GM03348 (cell line): ENCODE data around the gene ACTA2.
A peak's percentile ranks its signal among the peaks of the same experiment; 100 is the strongest.

ENCODE experiments used
- DNase-seq: peaks from one replicate; pipeline ENCODE4 v3.0.0; 2012; ENCODE audit warnings: low spot score

Gene ACTA2

DNA sequence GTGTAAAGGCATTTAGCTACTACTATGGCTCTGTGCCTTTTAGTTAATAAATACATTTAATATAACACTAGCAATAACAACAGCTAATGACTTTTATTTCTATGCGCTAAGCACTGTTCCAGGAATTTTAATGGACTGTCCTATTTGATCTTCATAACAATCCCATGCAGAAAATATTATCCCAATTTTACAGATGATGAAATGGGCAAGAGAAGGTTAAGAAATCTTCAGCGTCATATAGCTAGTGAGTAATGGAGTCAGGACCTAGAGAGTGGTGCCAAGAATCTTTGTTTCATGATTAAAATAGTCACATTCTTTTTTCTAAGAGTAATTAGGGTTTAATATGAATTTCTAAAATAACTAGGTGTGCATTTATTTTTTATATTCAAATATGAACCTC is 32.4 kb downstream of the ACTA2 start:
- peak; percentile 21 for DNase-seq

DNA sequence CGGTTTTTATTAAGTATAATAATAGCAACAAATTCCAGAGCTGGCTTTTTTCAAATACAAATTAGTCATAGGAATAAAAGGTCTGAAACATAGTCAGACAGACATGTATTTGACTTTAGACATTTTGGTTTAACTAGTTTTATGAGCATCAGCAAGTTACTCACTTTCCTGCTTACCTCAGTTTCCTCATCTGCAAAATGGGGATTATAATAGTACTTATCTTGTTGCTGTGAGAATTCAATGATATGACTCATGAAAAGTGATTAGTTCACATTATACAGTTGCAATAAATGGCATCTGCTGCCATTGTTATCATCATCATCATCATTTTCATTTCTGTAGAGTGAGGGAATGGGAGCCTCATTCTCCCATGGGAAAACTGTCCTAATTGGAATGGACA is 33.5 kb downstream of the ACTA2 start:
- no peak for DNase-seq

DNA sequence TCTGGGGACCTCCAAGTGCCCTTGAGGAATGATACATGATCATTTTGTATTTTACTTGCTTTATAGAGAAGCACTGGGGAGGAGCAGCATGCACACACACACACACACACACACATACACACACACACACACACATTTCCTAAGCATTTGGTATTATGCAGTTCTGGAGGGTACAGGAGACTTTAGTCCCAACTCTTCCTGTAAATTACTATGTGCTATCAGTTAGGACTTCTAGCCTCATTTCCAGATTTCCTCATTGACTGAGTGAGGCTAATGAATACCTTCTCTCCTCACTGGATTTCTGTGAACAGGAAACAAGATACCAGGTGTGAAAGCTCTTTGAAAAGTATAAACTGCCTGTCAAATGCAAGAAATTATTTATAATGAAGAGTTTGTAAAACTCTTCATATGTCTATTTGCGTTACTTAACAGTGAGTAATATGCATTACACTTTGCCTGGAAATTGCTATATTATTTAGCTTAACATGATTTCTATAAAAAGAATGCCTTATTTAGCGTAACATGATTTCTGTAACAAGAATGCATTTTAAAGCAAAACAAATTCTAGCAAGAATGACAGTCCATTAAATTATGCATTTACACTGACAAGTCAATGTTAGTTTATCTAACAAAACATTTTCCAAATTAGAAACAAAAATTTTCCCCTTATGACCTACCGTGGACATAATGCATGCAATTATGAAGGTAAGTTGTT is 34.2 kb downstream of the ACTA2 start:
- DNase-seq: no peak

DNA sequence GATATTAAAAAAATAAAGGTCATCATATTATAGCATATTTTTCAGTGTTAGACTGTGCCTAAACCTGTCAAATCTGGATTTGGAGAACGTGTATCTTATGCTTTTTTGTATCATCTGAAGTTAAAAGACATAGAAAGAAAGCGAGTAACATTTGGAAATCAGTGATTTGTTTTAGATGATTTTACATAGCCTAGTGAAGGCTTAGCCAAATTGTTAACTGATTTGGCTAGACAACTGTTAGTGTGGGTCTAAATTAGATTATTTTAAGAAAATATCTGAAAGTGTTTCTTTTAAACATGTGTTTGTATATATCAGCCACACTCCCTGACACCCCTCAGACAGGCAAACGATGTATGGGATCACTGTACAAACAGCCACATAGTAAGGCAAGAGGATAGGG is 35.6 kb downstream of the ACTA2 start:
- no peak for DNase-seq

DNA sequence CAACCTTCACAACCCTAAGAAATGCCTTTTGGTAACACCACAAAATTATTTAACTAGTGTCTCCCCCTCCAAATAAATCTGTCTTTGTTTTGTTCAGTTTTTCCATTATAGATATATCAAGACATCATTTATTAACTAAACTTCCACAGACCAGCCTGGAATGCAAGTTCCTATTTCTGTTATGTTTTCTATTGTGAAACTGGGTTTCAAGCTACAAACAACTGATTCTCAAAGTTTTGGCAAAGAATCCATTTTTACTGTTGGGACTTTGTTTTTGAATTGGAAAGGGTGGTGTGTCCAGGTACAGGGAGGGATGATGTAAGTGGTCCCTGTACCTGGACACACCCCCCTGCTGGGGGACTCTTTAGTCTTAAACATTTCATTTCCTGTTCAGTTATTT is 36.3 kb downstream of the ACTA2 start:
- DNase-seq: no peak

DNA sequence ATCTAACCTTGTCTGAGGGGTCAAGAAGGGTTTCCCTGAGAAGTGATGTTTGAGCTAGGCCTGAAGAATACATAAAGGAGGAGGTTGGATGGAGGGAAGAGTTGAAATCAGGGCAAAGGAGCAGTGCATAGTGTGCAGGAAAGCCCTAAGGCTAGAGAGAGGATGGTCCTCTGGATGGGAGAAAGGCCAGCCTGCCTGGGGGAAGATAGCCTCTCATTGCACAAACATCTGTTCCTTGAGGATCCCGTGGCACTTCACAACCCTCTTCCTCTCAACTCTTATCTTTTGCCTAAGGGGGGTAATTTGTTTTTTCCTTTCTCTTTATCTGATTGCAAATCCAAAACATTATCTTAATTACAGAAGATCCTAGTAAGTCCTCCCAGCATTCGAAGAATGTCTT is 36.8 kb downstream of the ACTA2 start:
- DNase-seq: no peak

DNA sequence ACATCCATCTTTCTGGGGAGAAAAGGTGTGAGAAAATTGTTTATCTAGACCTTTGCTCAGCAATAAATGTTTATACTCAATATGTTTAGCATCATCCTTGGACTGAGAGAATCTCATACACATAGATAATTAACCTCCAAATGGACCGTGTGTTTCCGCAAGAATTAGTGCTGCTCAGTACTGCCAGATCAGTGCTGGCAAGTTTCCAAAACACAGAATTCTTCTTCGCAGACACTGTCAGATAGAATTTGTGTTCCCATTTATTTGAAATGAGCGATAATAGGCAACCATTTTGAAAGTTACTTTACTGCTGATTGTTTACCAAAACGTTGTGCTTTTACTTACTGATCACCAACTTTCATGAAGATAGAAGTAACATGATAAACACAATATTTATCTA is 38.8 kb downstream of the ACTA2 start:
- DNase-seq: no peak

DNA sequence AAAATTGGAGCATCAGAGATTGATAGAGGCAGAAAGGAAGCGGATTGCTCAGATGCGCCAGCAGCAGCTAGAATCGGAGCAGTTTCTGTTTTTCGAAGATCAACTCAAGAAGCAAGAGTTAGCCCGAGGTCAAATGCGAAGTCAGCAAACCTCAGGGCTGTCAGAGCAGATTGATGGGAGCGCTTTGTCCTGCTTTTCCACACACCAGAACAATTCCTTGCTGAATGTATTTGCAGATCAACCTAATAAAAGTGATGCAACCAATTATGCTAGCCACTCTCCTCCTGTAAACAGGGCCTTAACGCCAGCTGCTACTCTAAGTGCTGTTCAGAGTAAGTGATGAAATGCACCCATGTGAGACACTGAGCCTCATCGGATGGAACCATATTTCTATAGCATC is 39.4 kb downstream of the ACTA2 start:
- DNase-seq: no peak

DNA sequence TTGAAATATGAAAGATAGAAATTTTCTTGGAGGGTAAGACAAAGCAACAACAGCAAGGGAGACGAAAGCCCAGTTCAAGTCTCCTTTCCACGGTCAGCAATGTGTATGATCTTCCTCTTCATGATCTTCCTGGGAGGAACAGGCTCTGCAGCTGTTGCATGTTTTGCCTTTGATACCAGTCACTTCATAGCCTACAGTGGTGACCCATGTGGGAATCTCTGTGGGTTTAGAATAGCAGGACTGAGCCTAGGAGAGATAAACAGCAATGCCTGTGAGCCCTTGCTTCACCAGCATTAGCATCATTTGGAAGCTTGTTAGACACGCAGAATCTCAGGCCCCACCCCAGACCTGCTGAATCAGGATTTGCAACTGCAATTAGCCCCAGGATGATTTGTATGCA is 40.7 kb downstream of the ACTA2 start:
- no peak for DNase-seq

DNA sequence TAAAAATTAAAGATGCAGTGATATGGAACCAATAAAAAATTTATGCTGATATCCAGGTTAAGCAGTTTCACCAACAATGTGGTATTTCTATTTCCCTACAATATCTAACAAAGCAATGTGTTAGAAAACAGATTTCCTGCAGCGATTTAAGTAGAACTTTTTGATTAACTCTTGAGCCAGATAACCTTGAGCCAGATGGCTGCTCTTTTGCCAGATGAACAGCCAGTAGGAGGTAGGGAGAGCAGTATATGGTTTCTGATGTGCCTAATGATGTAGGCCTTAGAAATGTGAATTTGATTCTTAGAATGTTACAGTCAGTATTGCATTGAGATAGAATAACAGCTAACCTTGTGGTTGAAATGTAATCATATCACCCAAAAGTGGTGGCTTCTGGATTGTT is 41.5 kb downstream of the ACTA2 start:
- DNase-seq: no peak

DNA sequence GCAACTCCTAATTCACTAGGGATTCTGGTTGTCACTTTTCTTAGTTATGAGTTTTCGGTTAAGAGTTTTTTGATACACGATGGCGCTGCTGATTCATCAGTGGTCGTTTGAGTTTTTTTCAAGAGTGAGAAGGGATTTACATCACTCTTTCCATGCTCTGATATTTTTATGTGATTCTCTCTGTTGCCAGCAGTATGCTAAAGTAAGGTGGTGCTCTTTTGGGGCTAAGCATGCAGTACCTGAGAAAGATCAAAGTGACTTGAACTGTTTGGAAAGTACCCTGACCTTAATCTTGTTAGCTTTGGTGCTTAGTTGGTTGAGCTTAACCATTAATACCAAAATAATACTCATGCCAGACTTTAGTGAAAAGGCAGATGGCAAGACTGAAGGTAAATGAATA is 44.4 kb downstream of the ACTA2 start:
- DNase-seq: no peak

DNA sequence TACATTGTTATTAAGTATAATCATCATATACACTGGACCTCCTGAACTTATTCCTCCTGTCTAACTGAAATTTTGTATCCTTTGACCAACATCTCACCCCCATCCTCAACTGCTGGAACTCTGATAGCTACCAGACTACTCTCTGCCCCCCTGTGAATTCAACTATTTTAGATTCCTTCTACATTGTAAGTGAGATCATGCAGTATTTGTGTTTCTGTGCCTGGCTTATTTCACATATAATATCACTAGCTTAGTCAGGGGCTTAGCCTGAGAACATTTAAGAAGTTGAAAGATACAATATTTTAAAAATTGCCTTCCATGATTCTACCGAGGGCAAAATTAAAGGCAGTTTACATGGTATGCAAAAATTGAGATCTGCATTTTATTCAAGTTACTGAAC is 45.7 kb downstream of the ACTA2 start:
- DNase-seq: no peak

DNA sequence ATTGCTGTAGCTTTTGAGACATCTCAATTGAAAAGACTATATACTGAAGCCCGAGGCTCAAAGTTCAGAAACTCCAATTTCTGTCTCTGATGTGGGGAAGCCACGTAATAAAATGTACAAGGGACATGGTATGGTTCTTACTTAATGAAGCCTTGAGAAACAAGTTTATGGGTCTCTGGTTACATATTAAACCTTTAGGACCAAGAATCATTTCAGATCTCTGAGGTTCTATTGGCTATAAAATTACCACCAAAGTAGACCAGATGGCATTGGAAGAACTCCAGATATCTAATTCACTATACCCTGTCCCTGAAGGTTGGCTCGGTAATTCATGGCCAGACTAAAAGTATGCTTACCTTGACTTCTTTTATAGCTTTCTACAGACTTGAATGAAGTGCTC is 48.9 kb downstream of the ACTA2 start:
- no peak for DNase-seq

DNA sequence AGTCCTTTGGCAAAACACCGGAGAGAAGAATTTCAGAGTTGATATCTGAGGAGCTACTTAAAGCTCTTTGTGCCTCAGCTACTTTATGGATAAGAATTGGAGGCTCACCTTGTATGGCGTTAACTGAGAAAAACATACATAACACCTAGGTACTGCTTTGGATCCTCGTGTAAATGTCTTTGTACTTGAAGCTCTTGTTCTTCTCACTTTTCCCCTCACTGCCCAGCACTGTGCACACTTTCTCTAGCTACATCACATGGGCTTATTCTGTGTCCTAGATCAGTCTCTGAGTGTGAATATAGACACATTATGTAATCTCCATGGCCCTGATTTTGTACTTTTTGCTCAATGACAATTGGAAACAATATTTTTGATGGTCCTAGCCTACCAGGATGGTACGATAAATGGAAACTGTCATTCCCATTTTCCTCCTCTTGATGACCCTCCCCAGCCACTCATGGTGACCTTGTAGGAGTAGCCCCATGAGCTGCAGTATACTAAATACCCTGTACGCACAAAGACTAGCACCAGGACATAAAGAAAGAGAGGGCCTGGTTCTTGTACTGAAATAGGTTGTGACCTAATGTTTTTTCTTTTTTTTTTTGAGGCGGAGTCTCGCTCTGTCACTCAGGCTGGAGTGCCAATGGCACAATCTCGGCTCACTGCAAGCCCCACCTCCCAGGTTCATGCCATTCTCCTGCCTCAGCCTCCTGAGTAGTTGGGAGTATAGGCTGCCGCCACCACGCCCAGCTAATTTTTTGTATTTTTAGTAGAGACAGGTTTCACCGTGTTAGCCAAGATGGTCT is 50.4 kb downstream of the ACTA2 start:
- no peak for DNase-seq

DNA sequence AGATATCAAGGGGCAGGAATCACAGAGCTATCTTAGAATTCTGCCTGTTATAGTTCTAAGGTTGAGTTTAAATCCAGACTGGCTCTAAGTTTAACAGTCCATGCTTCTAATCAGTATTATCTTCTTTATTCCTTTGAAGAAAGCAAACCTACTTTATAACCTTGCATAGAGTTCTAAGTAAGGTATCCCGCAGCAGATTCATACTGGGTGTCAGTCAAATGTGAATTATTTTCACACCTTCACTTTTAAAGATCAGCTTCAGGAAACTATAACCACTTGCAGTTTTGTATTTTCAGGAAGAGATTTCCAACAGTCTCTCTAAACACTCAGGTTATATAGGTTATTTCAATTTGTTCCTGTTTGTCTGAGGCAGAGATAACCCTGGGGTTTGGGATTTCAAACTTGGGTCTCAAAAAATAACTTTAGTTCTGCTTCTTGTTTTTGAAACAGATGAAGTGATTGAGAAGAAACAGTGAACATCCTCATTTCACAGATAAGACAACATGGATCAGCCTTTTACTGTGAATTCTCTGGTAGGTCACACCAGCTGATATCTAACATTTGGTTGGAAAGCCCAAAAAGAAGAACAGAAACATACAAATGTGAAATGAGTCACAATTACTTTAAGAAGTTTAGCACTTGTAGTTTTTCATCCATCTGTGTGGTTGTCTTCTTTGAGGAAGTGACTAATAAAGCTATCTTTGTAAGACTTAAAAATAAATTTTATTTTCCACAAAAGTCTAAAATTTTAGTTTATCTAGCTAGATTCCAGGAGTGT is 51.2 kb downstream of the ACTA2 start:
- peak; percentile 21 for DNase-seq

DNA sequence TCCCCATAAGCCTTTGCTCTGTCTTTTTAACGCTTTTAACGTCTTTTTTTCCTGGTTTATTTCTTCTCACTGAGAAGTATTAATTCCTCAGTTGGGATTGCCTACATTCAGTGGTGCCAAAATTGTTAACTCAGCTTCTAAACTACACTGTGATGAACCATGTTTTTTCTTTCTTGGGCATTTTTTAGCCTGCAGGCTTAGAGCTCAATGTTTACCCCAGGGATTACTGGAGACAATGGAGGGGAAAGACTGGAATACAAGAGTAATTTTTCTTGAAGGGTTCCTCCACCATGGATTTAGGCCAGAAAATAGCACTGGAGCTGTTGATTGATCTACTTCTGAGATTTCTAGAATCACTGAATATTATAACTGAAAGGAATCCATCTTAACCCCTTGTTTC is 52.7 kb downstream of the ACTA2 start:
- no peak for DNase-seq

DNA sequence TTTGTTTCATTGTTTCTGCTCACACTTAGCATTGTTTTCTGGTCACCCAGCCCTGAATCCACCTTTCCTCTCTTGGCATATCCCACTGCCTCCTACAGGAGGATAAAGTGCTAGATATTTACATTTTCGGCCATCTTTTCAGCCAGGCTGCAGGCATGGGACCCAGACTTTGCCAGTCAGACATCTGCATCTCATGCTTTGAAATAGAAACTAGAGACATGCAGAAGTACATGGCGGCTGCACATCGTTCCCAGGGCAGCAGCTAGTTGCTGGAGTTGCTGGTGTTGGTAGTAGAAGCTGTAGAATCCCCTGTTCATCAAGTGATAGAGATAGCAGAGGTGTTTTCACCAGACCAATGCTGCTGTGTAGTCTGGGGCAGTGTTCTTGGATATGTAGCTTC is 53.8 kb downstream of the ACTA2 start:
- DNase-seq: no peak

DNA sequence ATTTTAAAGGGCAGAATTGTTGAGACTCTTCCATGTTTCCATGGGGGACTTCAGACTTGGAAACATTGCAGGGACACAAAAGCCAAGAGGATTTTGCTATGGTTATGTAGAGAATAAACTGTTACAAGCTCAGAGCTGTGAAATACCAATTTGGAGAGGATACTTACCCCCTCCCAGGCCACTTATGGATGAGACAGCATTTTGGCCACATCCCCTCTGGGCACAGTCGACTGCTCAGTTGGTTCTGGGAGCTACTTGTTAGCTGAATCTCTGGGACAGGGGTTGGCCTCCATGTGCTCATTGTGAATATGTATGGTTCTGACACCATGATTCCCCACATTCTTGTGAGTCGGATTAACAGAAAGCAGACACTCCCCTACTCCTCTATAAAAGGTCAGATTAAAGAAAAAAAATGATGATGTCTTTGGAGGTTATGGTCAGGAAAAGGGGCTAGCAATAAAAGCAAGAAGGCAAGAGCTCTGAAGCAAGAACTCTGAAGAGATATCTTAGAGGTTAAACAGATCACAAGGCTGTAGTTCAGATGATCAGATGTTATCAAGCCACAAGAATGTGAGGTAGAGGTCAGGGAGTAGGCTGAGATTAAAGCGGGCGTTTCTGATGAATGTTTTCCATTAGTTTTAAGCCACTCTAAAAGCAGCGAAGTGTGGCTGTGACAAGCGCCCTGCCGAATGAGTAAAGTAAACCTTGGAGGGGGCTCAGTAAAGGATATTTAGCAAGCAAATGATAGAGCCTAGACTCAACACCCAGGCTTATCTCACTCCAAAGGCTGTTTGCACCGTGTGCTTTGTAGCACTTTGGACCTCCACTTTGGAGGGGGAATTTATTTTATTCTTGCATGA is 55.3 kb downstream of the ACTA2 start:
- DNase-seq: no peak

DNA sequence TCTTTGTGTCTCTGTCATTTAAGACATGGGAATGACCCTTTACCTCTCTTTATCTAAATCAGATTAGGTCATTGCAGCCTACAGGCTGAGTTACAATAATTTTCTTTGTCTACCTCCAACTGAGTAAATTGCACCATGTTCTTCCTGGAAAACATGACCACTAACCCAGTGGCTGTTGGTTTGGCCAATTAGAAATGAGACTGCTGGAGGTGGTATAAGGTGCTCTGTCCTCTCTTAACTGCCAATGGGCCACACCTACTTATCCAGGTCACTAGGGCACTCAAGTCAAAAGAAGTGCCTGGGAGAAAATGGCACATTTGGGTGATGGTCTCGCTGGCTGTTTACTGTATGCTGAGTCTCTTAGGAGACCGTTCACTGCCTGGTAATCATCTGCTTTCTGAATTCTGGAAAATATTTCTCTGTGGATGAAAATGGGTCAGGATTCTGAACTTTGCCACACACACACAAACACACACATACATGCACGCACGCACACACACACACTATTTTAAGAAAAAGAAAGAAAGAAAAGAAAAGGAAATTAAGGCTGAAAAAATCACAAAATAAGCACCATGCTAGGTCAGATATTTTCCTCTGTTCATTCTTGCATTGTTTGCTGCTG is 56.1 kb downstream of the ACTA2 start:
- no peak for DNase-seq

DNA sequence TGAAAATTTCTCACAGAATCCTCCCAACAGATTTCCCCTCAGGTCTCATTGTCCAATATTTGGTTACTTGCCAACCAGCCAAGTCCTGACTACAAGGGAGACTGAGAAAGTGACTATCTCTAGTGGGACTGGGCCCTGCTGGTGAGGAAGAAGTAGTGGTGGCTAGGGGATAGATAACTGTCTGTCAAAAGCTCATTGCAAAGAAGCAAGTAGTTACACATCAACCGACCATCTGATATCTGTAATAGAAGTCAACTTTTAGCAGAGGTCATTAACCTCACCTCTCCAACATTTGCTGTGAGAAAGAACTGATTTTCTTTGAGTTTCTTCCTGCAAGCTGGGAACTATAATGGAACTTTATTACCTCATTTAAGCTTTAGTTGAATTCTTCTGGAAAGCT is 57.3 kb downstream of the ACTA2 start:
- no peak for DNase-seq

DNA sequence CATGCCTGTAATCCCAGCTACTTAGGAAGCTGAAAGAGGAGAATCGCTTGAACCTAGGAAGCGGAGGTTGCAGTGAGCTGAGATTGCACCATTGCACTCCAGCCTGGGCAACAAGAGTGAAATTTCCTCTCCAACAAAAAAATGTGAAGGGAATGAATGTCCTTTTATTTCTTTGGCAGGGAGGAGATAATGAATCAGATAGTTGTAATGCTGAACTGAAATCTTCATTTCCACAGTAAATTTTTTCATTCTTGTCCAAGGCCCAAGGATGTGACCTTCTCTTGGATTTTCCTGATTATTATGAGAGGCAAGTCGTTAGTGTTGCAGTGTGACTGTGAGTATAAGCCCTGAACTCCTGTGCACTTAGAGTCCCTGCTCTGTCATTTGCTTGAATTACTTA is 59.0 kb downstream of the ACTA2 start:
- DNase-seq: peak; percentile 66
